ENCODE data around the gene MRTFB. TPM values are rescaled to one million over a fixed set of nuclear protein-coding genes. Genes with fewer than 3 reads are reported as not detected.
A peak's percentile ranks its signal among the peaks of the same experiment; 100 is the strongest.

The MRTFB gene
- total and polyA plus RNA-seq, 2 donors (not counting 1 experiment from before 2014, with no cell fraction given), result 8.8 to 9.8 TPM

- Histone ChIP-seq H3K79me2 (ENCODE audit: control insufficient read depth, insufficient read depth, low read length) (peaks cover 6% of the 10 kb centered on the region), H4K20me1 (ENCODE audit: control insufficient read depth, extremely low read depth, insufficient read depth, low read length) (no peaks in the 10 kb centered on the region), H3K9ac (ENCODE audit: insufficient read depth, low read length) (no peak overlapping the region), H3K27me3 (ENCODE audit: control insufficient read depth, insufficient read depth, low read length) (no peaks in the 10 kb centered on the region), H3K9me3 (ENCODE audit: control insufficient read depth, insufficient read depth, low read depth, low read length) (no peaks in the 10 kb centered on the region), H3K4me1 (ENCODE audit: control insufficient read depth, extremely low read depth, insufficient read depth, low read length) (peaks cover 3% of the 10 kb centered on the region), H3K4me3 (replicated peaks in 1 of 4; ENCODE audit: control extremely low read depth in 1 of 4, insufficient read depth in 1 of 4, low read depth in 3 of 4, low read length in 4 of 4) (no peak overlapping the region), H2AFZ (ENCODE audit: low read length) (no peak overlapping the region), H3K4me2 (ENCODE audit: extremely low read depth, insufficient read depth, low read length) (no peak overlapping the region), H3K27ac (ENCODE audit: insufficient read depth, low read length) (no peak overlapping the region), H3K36me3 (ENCODE audit: control insufficient read depth, insufficient read depth, low read length) (no peaks in the 10 kb centered on the region)
- no peak for TF ChIP-seq CTCF (conservative IDR thresholded peaks at IDR 0.05 in 1 of 2, IDR thresholded peaks at IDR 0.05 in 1 of 2; ENCODE audit: low read depth in 1 of 2, low read length in 2 of 2)
- no peak for TF ChIP-seq EZH2 (IDR thresholded peaks at IDR 0.05; ENCODE audit: low read length, missing control alignments)
- DNase-seq (ENCODE audit: low read depth in 2 of 2), result no peak
These were observed 1.3 kb upstream of the MRTFB start for GRCh38 chr16:14069818-14070217.

GRCh38 chr16:14070555-14070876, 603 bp upstream of the MRTFB start:
- H2AFZ ChIP-seq (ENCODE audit: low read length), result peak overlapping the region; percentile 93
- peak overlapping the region; percentile 77 for H3K4me2 ChIP-seq (ENCODE audit: extremely low read depth, insufficient read depth, low read length)
- no peaks in the 10 kb centered on the region for H3K27me3 ChIP-seq (ENCODE audit: control insufficient read depth, insufficient read depth, low read length)
- H3K79me2 ChIP-seq (ENCODE audit: control insufficient read depth, insufficient read depth, low read length), result peaks cover 9% of the 10 kb centered on the region
- DNase-seq (ENCODE audit: low read depth in 2 of 2), result no peak
- TF ChIP-seq EZH2 (IDR thresholded peaks at IDR 0.05; ENCODE audit: low read length, missing control alignments) (no peak), CTCF (conservative IDR thresholded peaks at IDR 0.05 in 1 of 2, IDR thresholded peaks at IDR 0.05 in 1 of 2; ENCODE audit: low read depth in 1 of 2, low read length in 2 of 2) (no peak)
- peak overlapping the region; percentile 67 to 94 (median 84) for H3K4me3 ChIP-seq (replicated peaks in 1 of 4; ENCODE audit: control extremely low read depth in 1 of 4, insufficient read depth in 1 of 4, low read depth in 3 of 4, low read length in 4 of 4)
- H3K9ac ChIP-seq (ENCODE audit: insufficient read depth, low read length), result peak overlapping the region; percentile 86
- H3K9me3 ChIP-seq (ENCODE audit: control insufficient read depth, insufficient read depth, low read depth, low read length), result no peaks in the 10 kb centered on the region
- no peaks in the 10 kb centered on the region for H4K20me1 ChIP-seq (ENCODE audit: control insufficient read depth, extremely low read depth, insufficient read depth, low read length)
- no peak overlapping the region for H3K27ac ChIP-seq (ENCODE audit: insufficient read depth, low read length)
- peaks cover 3% of the 10 kb centered on the region for H3K36me3 ChIP-seq (ENCODE audit: control insufficient read depth, insufficient read depth, low read length)
- H3K4me1 ChIP-seq (ENCODE audit: control insufficient read depth, extremely low read depth, insufficient read depth, low read length), result peaks cover 3% of the 10 kb centered on the region

GRCh38 chr16:14071576-14072271, 605 bp downstream of the MRTFB start:
- Histone ChIP-seq H3K9me3 (ENCODE audit: control insufficient read depth, insufficient read depth, low read depth, low read length) (no peaks in the 10 kb centered on the region), H3K9ac (ENCODE audit: insufficient read depth, low read length) (peak overlapping the region; percentile 86), H2AFZ (ENCODE audit: low read length) (peak overlapping the region; percentile 86), H3K27ac (ENCODE audit: insufficient read depth, low read length) (peak overlapping the region; percentile 61), H3K4me3 (replicated peaks in 1 of 4; ENCODE audit: control extremely low read depth in 1 of 4, insufficient read depth in 1 of 4, low read depth in 3 of 4, low read length in 4 of 4) (peak overlapping the region; percentile 76 to 94 (median 91)), H3K36me3 (ENCODE audit: control insufficient read depth, insufficient read depth, low read length) (peaks cover 3% of the 10 kb centered on the region), H3K79me2 (ENCODE audit: control insufficient read depth, insufficient read depth, low read length) (peaks cover 9% of the 10 kb centered on the region), H3K27me3 (ENCODE audit: control insufficient read depth, insufficient read depth, low read length) (no peaks in the 10 kb centered on the region), H3K4me2 (ENCODE audit: extremely low read depth, insufficient read depth, low read length) (peak overlapping the region; percentile 97), H4K20me1 (ENCODE audit: control insufficient read depth, extremely low read depth, insufficient read depth, low read length) (no peaks in the 10 kb centered on the region), H3K4me1 (ENCODE audit: control insufficient read depth, extremely low read depth, insufficient read depth, low read length) (peaks cover 3% of the 10 kb centered on the region)
- peak in 1 of 2 donors; percentile 13 for DNase-seq (ENCODE audit: low read depth in 2 of 2)
- TF ChIP-seq CTCF (conservative IDR thresholded peaks at IDR 0.05 in 1 of 2, IDR thresholded peaks at IDR 0.05 in 1 of 2; ENCODE audit: low read depth in 1 of 2, low read length in 2 of 2), result no peak
- no peak for TF ChIP-seq EZH2 (IDR thresholded peaks at IDR 0.05; ENCODE audit: low read length, missing control alignments)

All from fibroblast of lung (primary cell).